Mucosa of rectum (tissue), 2 donors: ENCODE results near the gene PER2.
A peak's percentile ranks its signal among the peaks of the same experiment; 100 is the strongest.
"Not testable (repeated sequence)": the region's sequence is repeated elsewhere in the genome, so short reads cannot be mapped to it uniquely, and the experiment has no call there.

Experiments used
- H3K27ac ChIP-seq, 2 donors: one replicate each; pipeline ENCODE4 v1.7.0; 2013; ENCODE audit warnings: inconsistent platforms in 2 of 2, low read depth in 2 of 2, low read length in 2 of 2
- H3K27me3 ChIP-seq, 2 donors: one replicate each; pipeline ENCODE4 v1.7.0; 2013; ENCODE audit warnings: low read length in 2 of 2; ENCODE audit not compliant: control insufficient read depth in 2 of 2, insufficient read depth in 2 of 2
- H3K36me3 ChIP-seq, 2 donors: one replicate each; pipeline ENCODE4 v1.7.0; 2013; ENCODE audit warnings: low read length in 2 of 2; ENCODE audit not compliant: control insufficient read depth in 2 of 2, insufficient read depth in 2 of 2
- H3K4me1 ChIP-seq, 2 donors: one replicate each; pipeline ENCODE4 v1.7.0; 2013; ENCODE audit warnings: low read length in 2 of 2, mild to moderate bottlenecking in 1 of 2; ENCODE audit not compliant: control insufficient read depth in 2 of 2, insufficient read depth in 2 of 2
- H3K4me3 ChIP-seq, 2 donors: one replicate each; pipeline ENCODE4 v1.7.0; 2013; ENCODE audit warnings: low read length in 2 of 2
- H3K9ac ChIP-seq, 2 donors: one replicate each; pipeline ENCODE4 v1.7.0; 2013; ENCODE audit warnings: low read length in 2 of 2, low read depth in 1 of 2, mild to moderate bottlenecking in 1 of 2
- H3K9me3 ChIP-seq, 2 donors: one replicate each; pipeline ENCODE4 v1.7.0; 2013; ENCODE audit warnings: low read length in 2 of 2; ENCODE audit not compliant: control insufficient read depth in 2 of 2
- donor health status: healthy.
- donor health status: Normal muscosa, but diverticular disease.

Gene PER2

GRCh38 chr2:238313289-238313990 lies 25.0 kb upstream of the PER2 start:
- H3K36me3 ChIP-seq, result no peaks in the 10 kb centered on the region
- no peak overlapping the region for H3K27ac ChIP-seq
- H3K4me3 ChIP-seq, result no peak overlapping the region
- no peaks in the 10 kb centered on the region for H3K4me1 ChIP-seq
- no peaks in the 10 kb centered on the region for H3K27me3 ChIP-seq
- H3K9me3 ChIP-seq, result no peaks in the 10 kb centered on the region
- no peak overlapping the region for H3K9ac ChIP-seq

- H3K4me3 ChIP-seq, H3K27ac ChIP-seq, H3K9me3 ChIP-seq, H3K27me3 ChIP-seq, H3K9ac ChIP-seq, H3K36me3 ChIP-seq, H3K4me1 ChIP-seq: not testable (repeated sequence)
Observed at GRCh38 chr2:238310721-238311120, 22.3 kb upstream of the PER2 start.

GRCh38 chr2:238308177-238308576 lies 19.8 kb upstream of the PER2 start:
- no peak overlapping the region for H3K4me3 ChIP-seq

GRCh38 chr2:238306672-238306998 lies 18.2 kb upstream of the PER2 start:
- Histone ChIP-seq H3K4me1 (peaks cover 10 to 17% of the 10 kb centered on the region in 2 donors), H3K9ac (no peak overlapping the region), H3K4me3 (no peak overlapping the region), H3K27me3 (no peaks in the 10 kb centered on the region), H3K9me3 (no peaks in the 10 kb centered on the region), H3K36me3 (no peaks in the 10 kb centered on the region), H3K27ac (peak overlapping the region in 1 of 2 donors; percentile 56)

More at GRCh38 chr2:238308177-238308576, 19.8 kb upstream of the PER2 start:
- no peaks in the 10 kb centered on the region for H3K27me3 ChIP-seq
- peaks cover 10 to 17% of the 10 kb centered on the region in 2 donors for H3K4me1 ChIP-seq
- no peak overlapping the region for H3K27ac ChIP-seq
- no peaks in the 10 kb centered on the region for H3K36me3 ChIP-seq
- H3K9ac ChIP-seq, result no peak overlapping the region
- no peaks in the 10 kb centered on the region for H3K9me3 ChIP-seq

- peaks cover 10 to 17% of the 10 kb centered on the region in 2 donors for H3K4me1 ChIP-seq
- H3K36me3 ChIP-seq, result no peaks in the 10 kb centered on the region
- no peak overlapping the region for H3K9ac ChIP-seq
- H3K4me3 ChIP-seq, result no peak overlapping the region
- H3K9me3 ChIP-seq, result no peaks in the 10 kb centered on the region
- peak overlapping the region; percentile 20 to 56 for H3K27ac ChIP-seq
- no peaks in the 10 kb centered on the region for H3K27me3 ChIP-seq
Observed at GRCh38 chr2:238305965-238306671, 17.7 kb upstream of the PER2 start.

- Histone ChIP-seq H3K9me3 (no peaks in the 10 kb centered on the region), H3K4me1 (peaks cover 15 to 24% of the 10 kb centered on the region in 2 donors), H3K27ac (peak overlapping the region; percentile 37 to 43), H3K27me3 (no peaks in the 10 kb centered on the region), H3K4me3 (no peak overlapping the region), H3K36me3 (no peaks in the 10 kb centered on the region), H3K9ac (peak overlapping the region in 1 of 2 donors; percentile 11)
Observed at GRCh38 chr2:238305092-238305862, 16.9 kb upstream of the PER2 start.

- H3K9ac ChIP-seq, result no peak overlapping the region
Observed at GRCh38 chr2:238304116-238304515, 15.7 kb upstream of the PER2 start.

GRCh38 chr2:238302751-238303150 lies 14.3 kb upstream of the PER2 start:
- Histone ChIP-seq H3K4me3 (no peak overlapping the region), H3K4me1 (peaks cover 21 to 32% of the 10 kb centered on the region in 2 donors), H3K9me3 (no peaks in the 10 kb centered on the region)

More at GRCh38 chr2:238304116-238304515, 15.7 kb upstream of the PER2 start:
- Histone ChIP-seq H3K4me1 (peaks cover 21 to 32% of the 10 kb centered on the region in 2 donors), H3K36me3 (no peaks in the 10 kb centered on the region), H3K27me3 (no peaks in the 10 kb centered on the region), H3K27ac (no peak overlapping the region), H3K9me3 (no peaks in the 10 kb centered on the region), H3K4me3 (no peak overlapping the region)

GRCh38 chr2:238302087-238302486 lies 13.7 kb upstream of the PER2 start:
- no peak overlapping the region for H3K9ac ChIP-seq
- no peaks in the 10 kb centered on the region for H3K9me3 ChIP-seq
- H3K27me3 ChIP-seq, result no peaks in the 10 kb centered on the region
- H3K4me3 ChIP-seq, result no peak overlapping the region
- H3K36me3 ChIP-seq, result no peaks in the 10 kb centered on the region
- peaks cover 21 to 32% of the 10 kb centered on the region in 2 donors for H3K4me1 ChIP-seq
- no peak overlapping the region for H3K27ac ChIP-seq

More at GRCh38 chr2:238302751-238303150, 14.3 kb upstream of the PER2 start:
- Histone ChIP-seq H3K9ac (no peak overlapping the region), H3K36me3 (no peaks in the 10 kb centered on the region), H3K27me3 (no peaks in the 10 kb centered on the region), H3K27ac (no peak overlapping the region)

GRCh38 chr2:238299803-238300202 lies 11.4 kb upstream of the PER2 start:
- Histone ChIP-seq H3K27me3 (no peaks in the 10 kb centered on the region), H3K9me3 (no peaks in the 10 kb centered on the region), H3K4me3 (peak overlapping the region in 1 of 2 donors; percentile 32), H3K4me1 (peaks cover 11 to 18% of the 10 kb centered on the region in 2 donors), H3K36me3 (no peaks in the 10 kb centered on the region), H3K27ac (peak overlapping the region; percentile 74 to 75), H3K9ac (peak overlapping the region; percentile 15 to 18)
